ENCODE results near the gene LRRFIP1. TPM values are rescaled to one million over a fixed set of nuclear protein-coding genes. Genes with fewer than 3 reads are reported as not detected.

The LRRFIP1 gene
- total and polyA plus RNA-seq, 9 donors = 27.4 to 71.1 (median 56.1) TPM

DNA sequence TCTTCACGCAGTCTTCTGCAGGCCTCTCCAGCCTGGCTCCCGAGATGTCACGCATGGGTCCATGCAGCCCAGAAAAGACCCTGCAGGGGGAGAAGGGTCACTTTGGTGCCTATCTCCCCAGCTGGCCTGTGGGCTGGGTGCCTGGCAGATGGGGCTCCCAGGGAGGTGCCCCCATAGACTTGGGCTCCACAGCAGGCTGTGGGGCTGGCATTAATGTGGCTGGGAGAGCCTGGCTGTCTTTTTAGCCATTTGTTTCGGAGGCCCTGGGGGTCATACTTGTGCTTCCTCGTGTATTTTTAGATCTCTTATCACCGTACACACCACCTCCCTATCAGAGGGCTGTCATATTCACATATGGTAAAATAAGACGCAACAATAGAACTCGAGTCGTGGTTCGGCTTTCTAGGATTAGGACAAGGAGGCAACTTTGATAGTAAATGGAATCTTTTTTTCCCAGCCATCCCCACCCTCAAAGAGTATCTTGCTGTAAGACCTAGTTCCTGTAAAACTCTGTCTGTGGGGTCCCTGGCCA is 74.5 kb downstream of the LRRFIP1 start:
- no peak for DNase-seq
- intact Hi-C loops (cut with DNase I) = no loop called here
- H3K4me3 ChIP-seq = no peak overlapping the region
- no peak for TF ChIP-seq POLR2A (IDR thresholded peaks at IDR 0.05)
- TF ChIP-seq EP300 (IDR thresholded peaks at IDR 0.05) = no peak
- TF ChIP-seq CTCF (IDR thresholded peaks at IDR 0.05) = no peak
- peaks cover 27% of the 10 kb centered on the region for H3K4me1 ChIP-seq (ENCODE audit: insufficient read depth)
- peak overlapping the region; percentile 6 to 69 for H3K27ac ChIP-seq
- WGBS, 3 donors = 55 to 59% (median 56%) methylated on average over 10 of the region's 10 CpGs
- no peaks in the 10 kb centered on the region for H3K36me3 ChIP-seq
- H3K27me3 ChIP-seq = no peaks in the 10 kb centered on the region
- H3K9me3 ChIP-seq = no peaks in the 10 kb centered on the region

DNA sequence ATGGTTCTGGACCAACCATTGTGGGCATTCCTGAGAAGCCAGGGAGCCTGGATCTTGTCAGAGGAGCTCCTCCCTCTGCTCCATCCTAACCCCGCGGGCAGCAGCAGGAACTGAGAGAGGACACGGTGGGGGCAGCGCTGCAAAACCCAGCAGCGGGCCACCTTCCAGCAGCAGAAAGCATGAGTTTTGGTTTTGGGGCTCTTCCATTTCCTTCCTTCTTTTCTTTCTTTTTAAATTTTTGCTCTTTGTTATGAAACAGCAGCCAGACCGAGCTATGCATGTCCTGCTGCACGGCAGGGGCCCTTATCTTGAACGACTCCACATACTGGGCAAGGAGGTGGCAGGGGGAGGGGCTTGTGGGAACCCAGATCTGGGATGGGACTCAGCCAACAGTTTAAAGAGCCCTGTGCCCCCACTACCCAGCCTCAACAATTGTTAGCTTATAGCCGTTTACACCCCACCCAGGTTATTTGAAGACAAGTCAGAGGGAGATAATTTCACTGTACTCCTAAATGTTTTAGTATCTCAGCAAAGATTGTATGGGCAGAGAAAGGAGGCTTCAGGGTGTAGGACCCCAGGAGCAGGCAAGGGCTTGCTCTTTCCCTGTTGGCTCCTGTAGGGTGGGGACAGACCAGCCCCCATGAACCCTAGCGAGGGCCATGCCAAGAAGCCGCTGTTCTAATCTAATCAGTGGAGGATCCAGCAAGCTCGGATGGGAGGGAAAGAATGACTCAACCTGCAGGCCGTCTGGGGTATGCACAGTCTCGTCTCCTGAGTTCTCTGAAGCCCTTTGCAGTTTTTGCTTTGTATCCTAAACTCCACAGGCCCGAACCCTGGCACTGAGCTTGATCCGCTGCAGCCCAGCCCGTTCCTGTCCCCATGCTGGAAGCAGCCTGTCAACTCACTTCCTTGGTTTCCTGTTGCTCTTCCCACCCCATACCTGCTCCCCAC is 75.3 kb downstream of the LRRFIP1 start:
- intact Hi-C loops (cut with DNase I) = no loop called here
- 9 to 10% (median 10%) methylated on average over 17 of the region's 17 CpGs for WGBS, 3 donors
- H3K27me3 ChIP-seq = no peaks in the 10 kb centered on the region
- H3K4me1 ChIP-seq (ENCODE audit: insufficient read depth) = peaks cover 31% of the 10 kb centered on the region
- H3K9me3 ChIP-seq = no peaks in the 10 kb centered on the region
- no peaks in the 10 kb centered on the region for H3K36me3 ChIP-seq
- DNase-seq = peak; percentile 61 to 80 (median 69)
- H3K4me3 ChIP-seq = no peak overlapping the region
- TF ChIP-seq POLR2A (IDR thresholded peaks at IDR 0.05) (no peak), CTCF (IDR thresholded peaks at IDR 0.05) (no peak), EP300 (IDR thresholded peaks at IDR 0.05) (no peak)
- H3K27ac ChIP-seq = peak overlapping the region; percentile 35 to 69

GRCh38 chr2:237704501-237705434 is 77.4 kb downstream of the LRRFIP1 start:
- Histone ChIP-seq H3K27ac (no peak overlapping the region), H3K36me3 (no peaks in the 10 kb centered on the region), H3K4me1 (ENCODE audit: insufficient read depth) (peaks cover 33% of the 10 kb centered on the region), H3K9me3 (no peaks in the 10 kb centered on the region), H3K4me3 (no peak overlapping the region), H3K27me3 (no peaks in the 10 kb centered on the region)
- no peak for TF ChIP-seq CTCF (IDR thresholded peaks at IDR 0.05)
- TF ChIP-seq EP300 (IDR thresholded peaks at IDR 0.05) = no peak
- TF ChIP-seq POLR2A (IDR thresholded peaks at IDR 0.05) = no peak
- 87 to 90% (median 89%) methylated on average over 15 of the region's 15 CpGs for WGBS, 3 donors
- DNase-seq = no peak
- intact Hi-C loops (cut with DNase I) = no loop called here

GRCh38 chr2:237706257-237706656 is 78.9 kb downstream of the LRRFIP1 start:
- Histone ChIP-seq H3K4me1 (ENCODE audit: insufficient read depth) (peaks cover 33% of the 10 kb centered on the region), H3K36me3 (no peaks in the 10 kb centered on the region), H3K9me3 (no peaks in the 10 kb centered on the region), H3K27me3 (no peaks in the 10 kb centered on the region), H3K27ac (no peak overlapping the region), H3K4me3 (no peak overlapping the region)
- TF ChIP-seq EP300 (IDR thresholded peaks at IDR 0.05) (no peak), POLR2A (IDR thresholded peaks at IDR 0.05) (no peak), CTCF (IDR thresholded peaks at IDR 0.05) (no peak)
- intact Hi-C loops (cut with DNase I) = no loop called here
- DNase-seq = peak in 1 of 5 donors; percentile 17
- WGBS, 3 donors = 95 to 99% (median 98%) methylated on average over 5 of the region's 5 CpGs

Measured in ovary (tissue), 9 donors.